C4-2B (cell line): ENCODE measurements around the gene EDAR.

Experiments used
- CTCF ChIP-seq: fragments of 450-650 bp; conservative IDR thresholded peaks from 2 replicates; pipeline ENCODE4 v1.5.1; 2017; ENCODE audit warnings: mild to moderate bottlenecking
- ZFX ChIP-seq: fragments of 450-650 bp; IDR thresholded peaks from 2 replicates; pipeline ENCODE4 v1.6.1; 2017

DNA sequence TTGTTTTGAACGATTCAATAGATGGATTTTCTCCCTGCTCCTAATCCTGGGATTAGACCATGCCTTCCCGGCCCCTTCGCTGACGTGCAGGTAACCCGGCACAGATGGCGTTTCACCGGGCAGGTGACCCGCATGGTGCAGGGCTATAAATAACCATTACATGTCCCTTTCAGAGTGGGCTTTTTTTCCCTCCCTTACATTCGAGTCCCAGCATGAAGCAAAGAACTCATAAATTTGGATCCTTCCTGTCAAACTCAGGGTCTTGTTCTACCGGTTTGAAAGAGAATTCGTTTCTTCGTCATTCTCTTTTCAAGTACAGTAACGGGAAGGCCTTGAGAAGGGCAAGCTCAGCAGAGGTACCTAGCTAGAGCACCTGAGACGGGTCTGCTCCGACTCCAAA is 46.1 kb downstream of the EDAR start:
- TF ChIP-seq CTCF, result no peak
- no peak for TF ChIP-seq ZFX
